Stimulated activated CD8-positive, alpha-beta memory T cell treated with anti-CD3 and anti-CD28 coated beads, Interleukin-7, amount 100 ng/mL, for 4 hours (primary cell): ENCODE measurements around the gene MAPK1IP1L.
"Not testable (repeated sequence)": the region's sequence is repeated elsewhere in the genome, so short reads cannot be mapped to it uniquely, and the experiment has no call there.

Source experiments
- DNase-seq, 2 donors: peaks; one replicate each; pipeline ENCODE4 v3.0.0-alpha.2; 2020; ENCODE audit warnings: low read depth in 2 of 2

The MAPK1IP1L gene

GRCh38 chr14:55054098-55054497 is 2.7 kb downstream of the MAPK1IP1L start:
- no peak for DNase-seq

- no peak for DNase-seq
Measured at GRCh38 chr14:55057919-55058318, 6.5 kb downstream of the MAPK1IP1L start.

- DNase-seq = no peak
Measured at GRCh38 chr14:55059333-55059732, 7.9 kb downstream of the MAPK1IP1L start.

GRCh38 chr14:55062517-55063351 is 11.3 kb downstream of the MAPK1IP1L start:
- no peak for DNase-seq

GRCh38 chr14:55064896-55065295 is 13.4 kb downstream of the MAPK1IP1L start:
- DNase-seq = not testable (repeated sequence)

GRCh38 chr14:55065411-55065810 is 14.0 kb downstream of the MAPK1IP1L start:
- no peak for DNase-seq

- no peak for DNase-seq
Measured at GRCh38 chr14:55066223-55066622, 14.8 kb downstream of the MAPK1IP1L start.

GRCh38 chr14:55070981-55071411 is 19.5 kb downstream of the MAPK1IP1L start:
- DNase-seq = no peak

DNA sequence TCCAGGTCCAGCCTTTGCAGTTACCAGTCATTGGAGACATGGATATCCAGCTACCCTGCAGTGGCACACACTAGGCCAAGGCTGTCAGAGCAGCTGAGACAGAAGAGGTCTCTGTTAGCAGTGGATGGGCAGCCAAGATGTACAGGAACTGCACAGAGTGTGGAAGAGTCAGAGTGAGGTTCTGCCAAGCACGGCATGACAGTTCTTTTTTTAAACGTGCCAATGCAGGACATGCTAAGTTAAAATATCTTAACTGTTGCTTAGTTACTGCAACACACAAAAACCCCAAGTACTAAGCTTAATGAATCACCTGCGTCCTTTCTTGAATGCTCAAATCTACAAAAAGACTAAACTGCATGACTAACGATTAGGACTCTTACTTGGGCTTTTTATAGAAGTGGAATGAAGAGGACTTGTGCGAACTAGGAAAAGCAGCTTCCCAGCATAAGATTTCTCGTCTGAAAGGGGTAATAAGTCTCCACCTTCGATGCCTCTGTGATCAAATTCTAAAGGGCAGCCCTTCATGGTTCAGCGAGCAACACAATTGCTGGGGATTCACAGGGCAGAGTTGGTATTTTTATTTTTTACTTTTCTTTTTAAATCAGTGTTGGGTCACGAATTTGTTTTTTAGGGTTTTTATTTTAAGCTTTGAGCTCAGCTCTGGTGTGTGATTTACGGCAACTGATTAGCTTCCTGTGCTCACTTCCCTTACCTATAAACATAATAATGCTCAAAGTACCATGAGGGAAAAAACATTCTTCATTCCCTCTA is 20.6 kb downstream of the MAPK1IP1L start:
- DNase-seq = no peak

GRCh38 chr14:55073856-55074255 is 22.4 kb downstream of the MAPK1IP1L start:
- no peak for DNase-seq

DNA sequence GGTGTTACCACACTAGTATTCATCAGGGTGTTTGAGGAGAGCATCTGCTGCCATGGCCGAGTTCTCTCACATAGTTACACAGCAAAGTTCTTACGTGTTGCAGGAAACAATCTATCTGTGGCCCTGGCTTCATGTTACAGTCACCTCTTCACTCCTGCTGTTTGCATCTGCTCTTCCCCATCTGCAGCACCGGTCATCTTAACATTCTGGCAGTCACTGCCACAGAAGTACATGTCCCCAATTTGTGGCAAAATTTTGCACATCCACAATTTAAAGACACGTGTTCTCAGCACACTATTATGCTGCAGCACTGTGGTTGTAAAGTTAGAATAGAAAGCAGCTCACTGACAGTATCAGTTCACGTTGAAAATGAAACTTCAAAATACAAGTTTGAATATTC is 23.2 kb downstream of the MAPK1IP1L start:
- no peak for DNase-seq

DNA sequence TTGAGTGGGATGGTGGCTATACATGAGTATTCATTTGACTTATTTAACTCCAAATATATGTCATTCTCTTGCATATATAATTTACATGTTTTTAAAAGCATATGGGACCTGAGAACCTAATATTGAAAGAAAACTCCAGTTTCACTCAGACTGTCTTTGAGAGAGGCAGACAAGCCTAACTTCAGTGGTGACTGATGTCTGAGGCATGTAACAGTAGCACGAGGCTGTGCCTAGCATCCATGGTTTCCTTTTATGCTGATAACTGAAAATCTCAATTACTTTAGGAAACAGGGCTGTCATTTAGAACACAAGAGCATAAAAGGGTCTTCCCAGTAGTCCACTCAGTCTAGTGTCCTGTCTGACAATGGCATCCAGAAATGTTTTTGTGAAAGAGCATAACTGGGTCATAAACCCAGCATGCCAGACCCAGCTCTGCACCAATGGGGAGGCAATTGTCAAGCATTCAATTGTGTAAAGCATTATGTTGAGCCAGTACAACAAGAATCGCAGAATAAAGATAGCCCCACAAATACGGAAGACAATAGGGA is 24.3 kb downstream of the MAPK1IP1L start:
- DNase-seq = no peak

GRCh38 chr14:55077170-55078151 is 26.0 kb downstream of the MAPK1IP1L start:
- no peak for DNase-seq

DNA sequence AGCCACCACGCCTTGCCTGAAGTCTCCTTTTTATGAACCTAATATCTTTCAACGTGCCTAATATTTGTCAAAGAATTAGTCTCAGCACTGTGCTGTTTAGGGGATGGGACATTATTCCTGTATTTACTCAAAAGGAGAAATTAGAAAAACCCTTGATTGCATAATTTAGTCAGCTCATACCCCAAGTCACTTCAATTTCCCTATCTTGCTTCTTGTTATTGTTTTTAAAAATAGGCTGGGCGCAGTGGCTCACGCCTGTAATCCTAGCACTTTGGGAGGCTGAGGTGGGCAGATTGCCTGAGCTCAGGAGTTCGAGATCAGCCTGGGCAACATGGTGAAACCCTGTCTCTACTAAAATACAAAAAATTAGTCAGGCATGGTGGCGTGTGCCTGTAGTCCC is 28.5 kb downstream of the MAPK1IP1L start:
- not testable (repeated sequence) for DNase-seq

DNA sequence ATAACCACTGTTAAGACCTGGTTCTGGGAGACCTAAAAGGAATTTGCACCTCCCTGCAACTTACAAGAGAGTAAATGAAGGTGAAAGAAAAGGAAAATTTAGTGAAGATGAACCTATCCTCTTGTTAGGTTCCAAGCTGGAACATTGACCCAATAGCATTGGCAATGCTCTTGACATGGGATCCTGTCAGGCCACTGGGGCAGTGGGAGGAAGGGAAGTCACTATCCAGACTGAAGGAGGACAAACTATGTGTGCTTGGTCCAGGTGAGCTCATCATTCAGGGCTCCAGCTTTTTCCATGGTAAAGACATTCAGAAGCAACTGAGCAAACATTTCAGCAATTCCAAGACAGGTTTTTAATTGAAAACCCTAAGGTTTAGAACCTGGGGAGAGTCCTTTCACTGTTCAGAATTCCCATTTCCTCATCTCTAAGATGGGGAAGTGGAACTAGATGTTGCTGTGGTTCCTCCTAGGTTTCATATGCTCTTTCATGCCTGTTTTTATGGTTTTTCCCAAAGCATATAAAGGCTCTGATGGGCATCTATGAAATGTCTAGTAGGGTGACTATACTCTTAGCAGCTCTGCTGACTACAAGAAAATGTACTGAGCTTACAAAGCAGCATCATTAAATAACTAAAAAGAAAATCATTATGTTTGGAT is 33.1 kb downstream of the MAPK1IP1L start:
- no peak for DNase-seq

DNA sequence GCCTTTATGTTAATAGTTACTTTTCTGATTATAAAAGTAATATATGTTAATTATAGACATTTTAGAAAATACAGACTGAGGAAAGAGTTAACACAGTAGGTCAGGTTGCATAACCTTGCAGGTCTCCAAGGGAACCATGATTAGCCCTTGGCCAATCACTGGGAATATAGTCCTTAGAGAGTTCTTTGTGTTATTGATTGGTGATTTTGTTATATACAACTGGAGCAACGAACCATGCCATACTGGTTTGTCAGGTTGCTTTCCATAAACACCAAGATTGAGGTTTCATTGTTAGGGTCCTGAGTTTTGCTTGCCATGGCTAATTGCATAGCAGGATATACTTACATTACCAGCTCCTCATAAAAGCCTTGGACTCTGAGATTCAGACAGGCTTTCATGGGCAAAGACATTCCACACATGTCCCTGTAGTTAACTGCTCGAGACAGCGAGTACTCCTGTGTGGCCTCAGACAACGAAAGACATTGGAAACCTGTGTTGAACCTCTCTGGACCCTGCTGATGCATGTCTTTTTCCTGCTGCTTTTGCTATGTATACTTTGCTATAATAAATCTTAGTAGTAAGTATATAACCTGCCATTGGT is 33.7 kb downstream of the MAPK1IP1L start:
- DNase-seq = no peak

DNA sequence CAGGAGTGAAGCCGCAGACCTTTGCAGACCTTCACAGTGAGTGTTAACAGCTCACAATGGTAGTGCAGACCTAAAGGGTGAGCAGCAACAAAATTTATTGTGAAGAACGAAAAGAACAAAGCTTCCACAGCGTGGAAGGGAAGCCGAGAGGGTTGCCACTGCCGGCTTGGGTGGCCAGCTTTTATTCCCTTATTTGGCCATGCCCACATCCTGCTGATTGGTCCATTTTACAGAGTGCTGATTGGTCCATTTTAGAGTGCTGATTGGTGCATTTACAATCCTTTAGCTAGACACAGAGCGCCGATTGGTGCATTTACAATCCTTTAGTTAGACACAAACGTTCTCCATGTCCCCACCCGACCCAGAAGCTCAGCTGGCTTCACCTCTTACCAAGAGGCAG is 35.5 kb downstream of the MAPK1IP1L start:
- DNase-seq = no peak

- DNase-seq = no peak
Measured at GRCh38 chr14:55088356-55088755, 36.9 kb downstream of the MAPK1IP1L start.

- no peak for DNase-seq
Measured at GRCh38 chr14:55092341-55092740, 40.9 kb downstream of the MAPK1IP1L start.
